T-cell (primary cell): ENCODE measurements around the gene PCID2. TPM values are rescaled to one million over a fixed set of nuclear protein-coding genes. Genes with fewer than 3 reads are reported as not detected.

Experiments
- ATAC-seq, 4 experiments: fragments of 200-7000 bp in 3 of 4; fragments of 150-1000 bp in 1 of 4; cut with Tn5 transposase; replicated peaks in 1 of 4; 1 replicate in 3 of 4; 2 replicates in 1 of 4; pipeline ENCODE4 v1.10.0; 2021; ENCODE audit warnings: moderate library complexity in 3 of 4, mild to moderate bottlenecking in 2 of 4, moderate number of reproducible peaks in 1 of 4
- CTCF ChIA-PET, 2 donors: fragments of 300-600 bp; sonication (Branson Sonifier 250); formaldehyde crosslinking; loops; one replicate each; lab custom pipeline; 2022; ENCODE audit warnings: antibody characterized with exemption in 2 of 2; lab: Charles Lee
- POLR2A ChIA-PET, 2 donors: fragments of 300-600 bp; sonication (Branson Sonifier 250); formaldehyde crosslinking; loops; one replicate each; lab custom pipeline; 2022; ENCODE audit warnings: antibody characterized with exemption in 2 of 2; lab: Charles Lee
- DNase-seq, 35 experiments: peaks; one replicate each; pipeline versions ENCODE4 v3.0.0 to v3.0.0-alpha.2; 2013 to 2023
- H3K27ac ChIP-seq: one replicate; pipeline ENCODE4 v1.5.1; 2013; ENCODE audit warnings: low read length
- H3K27me3 ChIP-seq, 2 experiments: replicated peaks in 1 of 2; 1 replicate in 1 of 2; 2 replicates in 1 of 2; pipeline versions ENCODE4 v1.6.1 to v1.7.0; 2013; ENCODE audit warnings: low read length in 1 of 2, mixed read lengths in 1 of 2; ENCODE audit not compliant: control insufficient read depth in 2 of 2, insufficient read depth in 2 of 2; ENCODE audit errors: extremely low read depth in 1 of 2
- H3K36me3 ChIP-seq, 2 donors: 1 replicate in 1 of 2; 2 replicates in 1 of 2; pipeline versions ENCODE4 v1.6.1 to v1.7.0; 2013; ENCODE audit warnings: low read length in 1 of 2; ENCODE audit not compliant: control insufficient read depth in 2 of 2, insufficient read depth in 1 of 2; ENCODE audit errors: extremely low read depth in 1 of 2
- H3K4me1 ChIP-seq, 2 experiments: 1 replicate in 1 of 2; 2 replicates in 1 of 2; pipeline versions ENCODE4 v1.6.1 to v1.7.0; 2013; ENCODE audit warnings: low read length in 2 of 2, mixed read lengths in 1 of 2; ENCODE audit not compliant: insufficient read depth in 2 of 2, control insufficient read depth in 1 of 2; ENCODE audit errors: extremely low read depth in 1 of 2
- H3K4me3 ChIP-seq, 2 donors: 1 replicate in 1 of 2; 2 replicates in 1 of 2; pipeline versions ENCODE4 v1.5.1 to v1.7.0; 2013; ENCODE audit warnings: mild to moderate bottlenecking in 2 of 2, low read length in 1 of 2, moderate library complexity in 1 of 2; ENCODE audit not compliant: control insufficient read depth in 1 of 2; ENCODE audit errors: extremely low read depth in 1 of 2
- H3K9me3 ChIP-seq: 2 replicates; pipeline ENCODE4 v1.7.0; 2013
- H3K27ac Mint-ChIP-seq, 2 donors: one replicate each; pipeline ENCODE4 v1.8.0; 2020 to 2021; ENCODE audit warnings: mild to moderate bottlenecking in 2 of 2, mixed read lengths in 2 of 2
- H3K27me3 Mint-ChIP-seq, 2 donors: one replicate each; pipeline ENCODE4 v1.8.0; 2021 to 2022; ENCODE audit warnings: mixed read lengths in 2 of 2
- H3K36me3 Mint-ChIP-seq: one replicate; pipeline ENCODE4 v1.8.0; 2021; ENCODE audit warnings: mixed read lengths
- H3K4me1 Mint-ChIP-seq, 3 donors: one replicate each; pipeline ENCODE4 v1.8.0; 2020 to 2022; ENCODE audit warnings: mixed read lengths in 3 of 3, mild to moderate bottlenecking in 1 of 3
- H3K4me3 Mint-ChIP-seq, 3 donors: one replicate each; pipeline ENCODE4 v1.8.0; 2020 to 2022; ENCODE audit warnings: mild to moderate bottlenecking in 3 of 3, mixed read lengths in 3 of 3, moderate library complexity in 3 of 3
- H3K9me3 Mint-ChIP-seq, 3 donors: one replicate each; pipeline ENCODE4 v1.8.0; 2020 to 2022; ENCODE audit warnings: mixed read lengths in 3 of 3
- WGBS: methylation state at CpG from one replicate; pipeline ENCODE4 v1.1.5; 2013; ENCODE audit warnings: missing lambda C conversion rate; ENCODE audit not compliant: insufficient coverage; 5-methylcytosine and 5-hydroxymethylcytosine counted together
- total RNA-seq, 35 experiments: library from RNA in 6 of 35; stranded (reverse) in 6 of 35; fragments of 120-200 nt in 1 of 35; gene quantifications; one replicate each; pipeline versions ENCODE4 v1.2.1 to v1.2.4 and lab custom pipeline; 2013 to 2026

PCID2 gene
- total RNA-seq, 5 donors from 2014 or later (not counting 1 experiment from before 2014, with no cell fraction given): 45.3 to 68.6 (median 63.2) TPM

DNA sequence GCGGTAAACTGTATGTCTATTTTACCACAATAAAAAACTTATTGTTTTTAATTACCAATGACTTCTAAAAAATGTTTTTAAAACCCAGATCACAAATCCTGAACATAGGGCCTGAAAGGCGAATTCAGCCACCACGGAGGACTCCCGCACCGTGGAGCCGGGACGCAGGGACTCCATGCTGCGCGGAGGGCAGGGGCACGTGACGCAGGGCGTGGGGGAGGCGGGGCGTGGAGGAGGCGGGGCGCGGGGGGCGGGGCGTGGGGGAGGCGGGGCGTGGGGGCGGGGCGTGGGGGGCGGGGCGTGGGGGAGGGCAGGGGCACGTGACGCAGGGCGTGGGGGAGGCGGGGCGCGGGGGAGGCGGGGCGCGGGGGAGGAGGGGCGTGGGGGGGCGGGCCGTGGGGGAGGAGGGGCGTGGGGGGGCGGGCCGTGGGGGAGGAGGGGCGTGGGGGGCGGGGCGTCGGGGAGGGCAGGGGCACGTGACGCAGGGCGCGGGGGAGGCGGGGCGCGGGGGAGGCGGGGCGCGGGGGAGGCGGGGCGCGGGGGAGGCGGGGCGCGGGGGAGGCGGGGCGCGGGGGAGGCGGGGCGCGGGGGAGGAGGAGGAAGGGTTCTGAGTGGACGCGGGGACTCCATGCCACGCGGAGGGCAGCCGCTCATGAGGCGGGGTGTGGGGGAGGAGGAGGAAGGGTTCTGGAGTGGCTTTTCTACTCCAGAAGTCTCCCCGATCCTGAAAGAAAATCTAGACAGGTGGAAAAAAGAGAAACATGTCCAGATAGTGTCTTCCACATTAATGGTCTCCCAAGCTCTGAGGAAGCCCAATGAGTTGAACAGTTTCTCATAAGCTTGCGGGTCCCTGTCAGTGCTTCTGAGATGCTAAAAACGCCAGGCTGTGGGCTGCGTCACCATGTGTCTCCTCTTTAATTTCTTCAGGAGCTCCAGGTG is 54.4 kb downstream of the PCID2 start:
- Histone ChIP-seq H3K4me1 (peaks cover 15 to 26% of the 10 kb centered on the region in 2 experiments), H3K9me3 (no peaks in the 10 kb centered on the region), H3K27ac (peak overlapping the region; percentile 71), H3K36me3 (no peaks in the 10 kb centered on the region), H3K27me3 (peaks cover 2 to 23% of the 10 kb centered on the region in 2 experiments), H3K4me3 (peak overlapping the region; percentile 53 to 81)
- 48% methylated on average over 3 of the region's 76 CpGs for WGBS
- ChIA-PET POLR2A (interaction anchor here in 1 of 2 donors (0.5 kb wide), 1 partner anchor 146 kb away, joined by 4 read pairs; no protein-coding TSS in a partner anchor), CTCF (no interaction called here)
- peak overlapping the region; percentile 70 to 86 for H3K27ac Mint-ChIP-seq
- DNase-seq: peak; percentile 39 to 84 (median 65)
- no peaks in the 10 kb centered on the region for H3K36me3 Mint-ChIP-seq
- peaks cover 3 to 7% (median 6%) of the 10 kb centered on the region in 3 donors for H3K9me3 Mint-ChIP-seq
- ATAC-seq: peak; percentile 81 to 86 (median 84)
- peak overlapping the region; percentile 79 to 83 (median 80) for H3K4me3 Mint-ChIP-seq
- H3K4me1 Mint-ChIP-seq: peaks cover 19 to 21% (median 19%) of the 10 kb centered on the region in 3 donors
- H3K27me3 Mint-ChIP-seq: no peaks in the 10 kb centered on the region

DNA sequence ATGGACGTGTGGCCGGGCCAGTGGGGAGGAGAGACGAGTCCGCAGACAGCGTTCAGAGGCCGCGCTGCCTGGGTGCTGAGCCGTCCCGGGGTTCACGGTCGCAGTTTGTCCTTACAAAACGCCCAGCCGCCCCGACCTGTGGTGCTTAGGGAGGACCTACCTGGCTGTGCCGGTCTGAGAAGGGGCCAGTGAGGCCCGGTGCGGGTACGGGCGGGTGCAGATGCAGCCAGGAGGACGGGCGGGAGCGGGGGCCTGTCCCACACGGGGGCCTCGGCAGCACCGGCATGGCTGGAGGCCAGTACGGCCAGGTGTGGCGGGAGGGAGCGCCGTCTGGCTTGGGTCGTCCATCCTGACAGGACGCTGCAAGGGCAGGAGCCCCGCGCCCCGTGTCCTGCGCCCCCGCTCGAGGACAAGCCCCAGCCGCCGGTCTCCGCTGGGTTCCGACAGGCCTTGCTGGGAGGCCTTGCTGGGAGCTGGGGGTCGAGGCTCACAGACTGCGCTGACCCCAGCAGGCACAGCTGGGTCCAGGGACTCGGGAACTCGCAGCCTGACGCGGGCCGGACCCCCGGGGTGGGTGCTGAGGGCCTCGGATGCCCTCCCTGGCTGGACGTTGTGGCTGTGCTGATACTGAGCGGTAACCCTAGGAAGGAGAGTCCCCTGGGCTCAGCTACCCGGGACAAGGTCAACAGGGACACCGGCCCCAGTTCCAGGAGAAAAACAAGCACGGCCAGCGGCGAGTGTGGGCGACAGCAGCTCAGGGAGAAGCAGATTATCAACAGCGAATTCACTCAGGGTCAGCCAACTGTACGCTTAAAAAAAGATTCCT is 55.3 kb downstream of the PCID2 start:
- H3K4me3 ChIP-seq: peak overlapping the region; percentile 53 to 81
- 19% methylated on average over 54 of the region's 60 CpGs for WGBS

DNA sequence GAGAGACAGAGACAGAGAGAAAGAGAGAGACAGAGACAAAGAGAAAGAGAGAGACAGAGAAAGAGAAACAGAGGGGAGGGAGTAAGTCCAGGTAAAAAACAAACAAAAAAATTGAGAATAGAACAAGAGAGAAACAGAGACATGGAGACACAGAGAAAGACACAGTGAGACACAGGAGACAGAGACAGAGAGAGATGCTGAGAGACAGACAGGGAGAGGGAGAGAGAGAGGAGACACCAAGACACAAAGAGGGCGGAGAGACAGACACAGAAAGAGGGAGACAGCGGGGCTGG is 55.8 kb downstream of the PCID2 start:
- Histone ChIP-seq H3K27me3 (peaks cover 2 to 23% of the 10 kb centered on the region in 2 experiments), H3K4me1 (peaks cover 15 to 26% of the 10 kb centered on the region in 2 experiments), H3K9me3 (no peaks in the 10 kb centered on the region), H3K27ac (no peak overlapping the region), H3K4me3 (peak overlapping the region; percentile 53 to 81), H3K36me3 (no peaks in the 10 kb centered on the region)
- H3K4me3 Mint-ChIP-seq: peak overlapping the region; percentile 77 to 84 (median 83)
- H3K9me3 Mint-ChIP-seq: peaks cover 3 to 7% (median 6%) of the 10 kb centered on the region in 3 donors
- DNase-seq (no peak), ATAC-seq (no peak)
- no peaks in the 10 kb centered on the region for H3K36me3 Mint-ChIP-seq
- POLR2A ChIA-PET: no interaction called here
- CTCF ChIA-PET: no interaction called here
- 20% methylated on average over 1 of the region's 2 CpGs for WGBS
- no peaks in the 10 kb centered on the region for H3K27me3 Mint-ChIP-seq
- peaks cover 19 to 21% (median 19%) of the 10 kb centered on the region in 3 donors for H3K4me1 Mint-ChIP-seq
- H3K27ac Mint-ChIP-seq: peak overlapping the region; percentile 63 to 88

More for the DNA sequence above, 55.3 kb downstream of the PCID2 start:
- H3K9me3 ChIP-seq: no peaks in the 10 kb centered on the region
- H3K4me1 ChIP-seq: peaks cover 15 to 26% of the 10 kb centered on the region in 2 experiments
- Mint-ChIP-seq H3K27ac (peak overlapping the region; percentile 70 to 88), H3K4me3 (peak overlapping the region; percentile 80 to 84 (median 83)), H3K9me3 (peaks cover 3 to 7% (median 6%) of the 10 kb centered on the region in 3 donors), H3K4me1 (peaks cover 19 to 21% (median 19%) of the 10 kb centered on the region in 3 donors), H3K27me3 (no peaks in the 10 kb centered on the region), H3K36me3 (no peaks in the 10 kb centered on the region)
- CTCF ChIA-PET: no interaction called here
- DNase-seq (peak in 5 of 35 experiments; percentile 21 to 39 (median 25)), ATAC-seq (peak; percentile 35 to 41 (median 40))
- POLR2A ChIA-PET: interaction anchor here in 1 of 2 donors (0.5 kb wide), 1 partner anchor 147 kb away, joined by 4 read pairs; no protein-coding TSS in a partner anchor
- H3K27ac ChIP-seq: peak overlapping the region; percentile 71
- H3K27me3 ChIP-seq: peaks cover 2 to 23% of the 10 kb centered on the region in 2 experiments
- H3K36me3 ChIP-seq: no peaks in the 10 kb centered on the region

DNA sequence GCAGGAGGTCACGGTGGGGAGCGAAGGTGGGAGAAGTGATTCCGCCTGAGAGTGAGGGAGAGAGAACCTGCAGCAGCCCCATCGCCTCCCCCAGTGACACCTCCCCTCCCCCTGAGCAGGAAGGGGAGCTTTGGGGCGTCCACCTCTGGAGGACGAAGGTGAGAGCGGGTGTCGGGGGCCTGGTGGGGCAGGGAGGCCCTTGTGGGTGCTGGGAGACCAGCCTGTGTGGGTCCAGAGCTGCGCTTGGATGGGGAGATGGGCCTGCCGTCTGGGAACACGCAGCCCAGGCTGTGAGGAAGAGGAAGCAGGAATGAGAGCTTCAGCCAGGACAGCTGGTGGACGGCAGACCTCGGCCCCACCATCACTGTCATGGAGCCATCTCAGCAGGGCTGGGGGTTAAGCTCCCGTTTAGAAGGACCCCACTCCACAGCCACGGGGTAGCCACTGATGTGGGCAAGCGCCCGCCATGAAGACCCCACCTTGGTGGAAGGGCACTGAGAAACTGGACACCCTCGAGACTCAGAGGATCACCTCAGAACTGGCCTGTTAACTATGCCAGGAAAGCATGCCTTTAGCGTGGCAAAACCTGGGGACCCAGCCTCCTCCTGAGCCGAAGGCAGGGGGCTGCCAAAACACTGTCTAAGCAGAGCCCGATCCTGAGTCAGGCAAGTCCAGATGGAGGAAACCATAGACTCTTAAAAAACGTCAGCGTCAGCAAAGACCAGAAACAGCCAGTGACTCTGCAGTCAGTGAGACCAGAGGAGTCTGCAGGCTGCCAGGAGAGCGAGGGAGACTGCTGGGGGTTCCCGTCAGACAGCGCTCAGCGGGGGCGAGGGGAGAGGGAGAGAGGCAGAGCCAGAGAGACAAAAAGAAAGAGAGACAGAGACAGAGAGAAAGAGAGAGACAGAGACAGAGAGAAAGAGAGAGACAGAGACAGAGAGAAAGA is 56.5 kb downstream of the PCID2 start:
- peak overlapping the region in 1 of 2 donors; percentile 66 for H3K27ac Mint-ChIP-seq
- CTCF ChIA-PET: interaction anchor here in 1 of 2 donors (0.6 kb wide), 1 partner anchor 430 kb away, joined by 4 read pairs; no protein-coding TSS in a partner anchor
- DNase-seq: peak in 2 of 35 experiments; percentile 22 to 39

DNA sequence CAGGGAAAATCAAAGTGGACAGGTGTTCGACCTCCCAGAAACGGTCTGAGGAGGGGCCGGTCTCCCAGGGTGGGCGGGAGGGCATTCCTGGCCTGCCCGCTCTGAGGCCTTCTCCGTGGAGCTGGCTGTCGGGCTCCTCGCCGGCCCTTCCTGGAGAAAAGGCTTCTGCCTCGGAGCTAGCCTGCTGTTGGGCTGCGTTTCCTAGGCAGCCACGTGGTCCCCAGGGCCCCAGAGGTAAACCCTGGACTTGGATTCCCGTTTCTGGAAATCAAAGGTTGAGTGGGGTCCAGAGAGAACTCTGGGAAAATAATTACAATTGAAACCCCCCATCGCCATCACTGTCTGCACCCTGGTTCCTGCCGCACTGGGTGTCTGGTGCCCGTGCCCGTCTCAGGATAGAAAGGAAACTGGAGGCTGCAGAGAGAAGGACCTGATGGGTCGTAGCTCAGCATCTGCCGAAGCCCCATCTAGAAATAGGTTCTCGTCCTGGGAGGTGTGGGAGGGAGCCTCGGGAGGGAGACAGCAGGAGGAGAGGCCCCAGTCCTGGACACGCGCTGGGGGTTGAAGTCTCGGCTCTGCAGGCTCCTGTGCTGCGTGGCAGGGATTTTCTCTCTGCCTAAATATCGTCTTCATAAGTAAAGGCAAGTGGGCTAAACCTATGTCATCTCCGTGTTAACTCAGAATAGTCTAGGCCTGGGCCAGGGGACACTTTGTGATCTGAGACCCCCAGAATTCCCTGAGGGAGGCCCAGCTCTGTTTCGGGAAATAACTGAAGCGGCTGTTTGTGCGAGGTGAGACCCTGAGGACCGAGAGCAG is 57.7 kb downstream of the PCID2 start:
- Mint-ChIP-seq H3K36me3 (no peaks in the 10 kb centered on the region), H3K4me1 (peaks cover 19 to 21% (median 19%) of the 10 kb centered on the region in 3 donors), H3K27ac (no peak overlapping the region), H3K27me3 (peaks cover 0 to 8% of the 10 kb centered on the region in 2 donors), H3K4me3 (peak overlapping the region in 1 of 3 donors; percentile 17), H3K9me3 (peaks cover 3 to 6% (median 5%) of the 10 kb centered on the region in 3 donors)
- POLR2A ChIA-PET: no interaction called here
- Histone ChIP-seq H3K27me3 (peaks cover 2 to 36% of the 10 kb centered on the region in 2 experiments), H3K36me3 (no peaks in the 10 kb centered on the region), H3K27ac (no peak overlapping the region), H3K4me1 (peaks cover 15 to 26% of the 10 kb centered on the region in 2 experiments), H3K4me3 (no peak overlapping the region), H3K9me3 (no peaks in the 10 kb centered on the region)
- no peak for DNase-seq
- CTCF ChIA-PET: no interaction called here
- ATAC-seq: no peak
- 89% methylated on average over 20 of the region's 31 CpGs for WGBS

More for the DNA sequence above, 56.5 kb downstream of the PCID2 start:
- H3K4me3 Mint-ChIP-seq: peak overlapping the region; percentile 77 to 84 (median 83)
- no peaks in the 10 kb centered on the region for H3K36me3 ChIP-seq
- peak overlapping the region in 1 of 2 donors; percentile 81 for H3K4me3 ChIP-seq
- ATAC-seq: no peak
- H3K27me3 ChIP-seq: peaks cover 2 to 27% of the 10 kb centered on the region in 2 experiments
- H3K9me3 Mint-ChIP-seq: peaks cover 3 to 7% (median 6%) of the 10 kb centered on the region in 3 donors
- POLR2A ChIA-PET: no interaction called here
- H3K27ac ChIP-seq: no peak overlapping the region
- 63% methylated on average over 17 of the region's 28 CpGs for WGBS
- no peaks in the 10 kb centered on the region for H3K36me3 Mint-ChIP-seq
- H3K4me1 Mint-ChIP-seq: peaks cover 19 to 21% (median 19%) of the 10 kb centered on the region in 3 donors
- peaks cover 15 to 26% of the 10 kb centered on the region in 2 experiments for H3K4me1 ChIP-seq
- peaks cover 0 to 4% of the 10 kb centered on the region in 2 donors for H3K27me3 Mint-ChIP-seq
- no peaks in the 10 kb centered on the region for H3K9me3 ChIP-seq
